H1 (cell line): ENCODE measurements around the gene MAPT. TPM values are rescaled to one million over a fixed set of nuclear protein-coding genes. Genes with fewer than 3 reads are reported as not detected.

Source experiments
- CTCF ChIA-PET: fragments of 300-600 bp; sonication (Branson Sonifier 250); formaldehyde crosslinking; loops from one replicate; lab custom pipeline; 2021; ENCODE audit not compliant: partially characterized antibody; lab: Charles Lee
- POLR2A ChIA-PET: fragments of 300-600 bp; sonication (Branson Sonifier 250); formaldehyde crosslinking; loops from one replicate; lab custom pipeline; 2021; ENCODE audit warnings: inconsistent platforms; ENCODE audit not compliant: partially characterized antibody; lab: Charles Lee
- DNase-seq, 2 experiments: peaks; one replicate each; pipeline versions ENCODE4 v3.0.0 to v3.0.0-alpha.2; 2010 to 2022; ENCODE audit warnings: low spot score in 2 of 2, low read depth in 1 of 2, mixed read lengths in 1 of 2
- FAIRE-seq: peaks from 2 replicates; lab custom pipeline; 2011; peaks lifted over from hg19 to GRCh38; lab: Jason Lieb, UNC
- H2AFZ ChIP-seq: 2 replicates; pipeline ENCODE4 v1.8.1; 2012; ENCODE audit warnings: low read length, inconsistent platforms
- H2AK5ac ChIP-seq: 2 replicates; pipeline ENCODE4 v1.6.1; 2013; ENCODE audit warnings: low read depth, low read length
- H2BK120ac ChIP-seq: replicated peaks from 2 replicates; pipeline ENCODE3; 2013; ENCODE audit warnings: low read depth, low read length, inconsistent platforms
- H2BK12ac ChIP-seq: 2 replicates; pipeline ENCODE4 v1.6.1; 2013; ENCODE audit warnings: low read depth, low read length
- H2BK15ac ChIP-seq: 2 replicates; pipeline ENCODE4 v1.6.1; 2013; ENCODE audit warnings: low read length
- H2BK20ac ChIP-seq: 2 replicates; pipeline ENCODE4 v1.6.1; 2013; ENCODE audit warnings: low read length
- H2BK5ac ChIP-seq: 2 replicates; pipeline ENCODE4 v1.6.1; 2013; ENCODE audit warnings: low read depth, low read length
- H3K14ac ChIP-seq: 2 replicates; pipeline ENCODE4 v1.6.1; 2013; ENCODE audit warnings: inconsistent platforms; ENCODE audit not compliant: insufficient read length
- H3K18ac ChIP-seq: 2 replicates; pipeline ENCODE4 v1.6.1; 2013; ENCODE audit warnings: low read length; ENCODE audit errors: extremely low read depth
- H3K23ac ChIP-seq: 2 replicates; pipeline ENCODE4 v1.6.1; 2013; ENCODE audit warnings: inconsistent platforms; ENCODE audit not compliant: insufficient read length
- H3K23me2 ChIP-seq: 2 replicates; pipeline ENCODE4 v1.6.1; 2013; ENCODE audit warnings: low read depth, low read length
- H3K27ac ChIP-seq: 2 replicates; pipeline ENCODE4 v1.6.1; 2011; ENCODE audit warnings: low read depth, low read length, inconsistent platforms
- H3K27me3 ChIP-seq, 4 experiments: replicated peaks in 1 of 4; 1 replicate in 1 of 4; 2 replicates in 3 of 4; pipeline versions ENCODE4 v1.6.1 to v1.8.1; 2011 to 2013; ENCODE audit warnings: low read length in 3 of 4, mild to moderate bottlenecking in 3 of 4, inconsistent platforms in 2 of 4, mixed read lengths in 2 of 4, moderate library complexity in 1 of 4; ENCODE audit not compliant: control insufficient read depth in 3 of 4, insufficient read depth in 3 of 4; ENCODE audit errors: extremely low read depth in 1 of 4
- H3K36me3 ChIP-seq, 4 experiments: 2 replicates each; pipeline versions ENCODE4 v1.6.1 to v1.8.1; 2011 to 2013; ENCODE audit warnings: mild to moderate bottlenecking in 4 of 4, low read length in 3 of 4, moderate library complexity in 2 of 4, control low read depth in 1 of 4, inconsistent platforms in 1 of 4; ENCODE audit not compliant: insufficient read depth in 4 of 4, control insufficient read depth in 2 of 4
- H3K4ac ChIP-seq: replicated peaks from 2 replicates; pipeline ENCODE3; 2013; ENCODE audit warnings: low read length, low read depth, mixed read lengths, inconsistent platforms; ENCODE audit not compliant: insufficient read length
- H3K4me1 ChIP-seq, 4 experiments: replicated peaks in 1 of 4; 1 replicate in 1 of 4; 2 replicates in 3 of 4; pipeline versions ENCODE4 v1.6.1 to v1.8.1; 2011 to 2013; ENCODE audit warnings: low read length in 3 of 4, inconsistent platforms in 2 of 4, mixed read lengths in 1 of 4; ENCODE audit not compliant: insufficient read depth in 4 of 4, control insufficient read depth in 3 of 4
- H3K4me2 ChIP-seq, 2 experiments: 2 replicates each; pipeline versions ENCODE4 v1.6.1 to v1.8.1; 2011 to 2013; ENCODE audit warnings: low read depth in 2 of 2, low read length in 2 of 2, control low read depth in 1 of 2, inconsistent platforms in 1 of 2, mild to moderate bottlenecking in 1 of 2; ENCODE audit not compliant: insufficient read depth in 1 of 2
- H3K4me3 ChIP-seq, 4 experiments: fragments of 200-600, 300-600 bp in 1 of 4; sonication (generic), shearing (Covaris generic), sonication (Bioruptor Twin) in 1 of 4; 2 replicates each; pipeline versions ENCODE4 v1.5.1 to v1.8.1; 2011 to 2016; ENCODE audit warnings: low read length in 4 of 4, low read depth in 3 of 4, control low read depth in 2 of 4, inconsistent platforms in 2 of 4, mild to moderate bottlenecking in 2 of 4, mixed read lengths in 1 of 4, moderate library complexity in 1 of 4; ENCODE audit not compliant: insufficient read depth in 2 of 4; ENCODE audit errors: extremely low read depth in 1 of 4
- H3K56ac ChIP-seq: replicated peaks from 2 replicates; pipeline ENCODE3; 2013; ENCODE audit warnings: low read depth, mild to moderate bottlenecking, mixed read lengths, low read length, inconsistent platforms; ENCODE audit not compliant: insufficient read length
- H3K79me1 ChIP-seq: 2 replicates; pipeline ENCODE4 v1.6.1; 2013; ENCODE audit warnings: low read depth, low read length, control low read depth
- H3K79me2 ChIP-seq, 2 experiments: 2 replicates each; pipeline versions ENCODE4 v1.6.1 to v1.8.1; 2012 to 2013; ENCODE audit warnings: low read length in 2 of 2, mild to moderate bottlenecking in 2 of 2, inconsistent platforms in 1 of 2; ENCODE audit not compliant: insufficient read depth in 2 of 2, control insufficient read depth in 1 of 2
- H3K9ac ChIP-seq, 4 experiments: replicated peaks in 1 of 4; 1 replicate in 1 of 4; 2 replicates in 3 of 4; pipeline versions ENCODE4 v1.6.1 to v1.8.1; 2011 to 2013; ENCODE audit warnings: low read depth in 3 of 4, low read length in 3 of 4, control low read depth in 2 of 4, mild to moderate bottlenecking in 2 of 4, moderate library complexity in 2 of 4, inconsistent platforms in 1 of 4; ENCODE audit errors: extremely low read depth in 1 of 4
- H3K9me3 ChIP-seq, 2 experiments: 2 replicates each; pipeline versions ENCODE4 v1.6.1 to v1.8.1; 2012 to 2013; ENCODE audit warnings: mild to moderate bottlenecking in 2 of 2, moderate library complexity in 2 of 2, control low read depth in 1 of 2, inconsistent platforms in 1 of 2, low read depth in 1 of 2, low read length in 1 of 2, mixed read lengths in 1 of 2; ENCODE audit not compliant: insufficient read depth in 2 of 2
- H4K20me1 ChIP-seq, 2 experiments: replicated peaks in 1 of 2; 2 replicates each; pipeline versions ENCODE3 to v1.8.1; 2011 to 2013; ENCODE audit warnings: inconsistent platforms in 2 of 2, low read length in 2 of 2, mild to moderate bottlenecking in 1 of 2; ENCODE audit not compliant: insufficient read depth in 2 of 2, control insufficient read depth in 1 of 2
- H4K5ac ChIP-seq: 2 replicates; pipeline ENCODE4 v1.6.1; 2013; ENCODE audit warnings: low read length, low read depth, mixed read lengths, inconsistent platforms; ENCODE audit not compliant: insufficient read length
- H4K8ac ChIP-seq: 2 replicates; pipeline ENCODE4 v1.8.0; 2013; ENCODE audit warnings: mild to moderate bottlenecking, moderate library complexity, low read length, inconsistent platforms; ENCODE audit not compliant: insufficient read depth; ENCODE audit errors: extremely low read depth
- H4K91ac ChIP-seq: replicated peaks from 2 replicates; pipeline ENCODE3; 2013; ENCODE audit warnings: low read length, mixed read lengths, inconsistent platforms; ENCODE audit not compliant: insufficient read length
- CTBP2 ChIP-seq: IDR thresholded peaks from 2 replicates; pipeline ENCODE4 v1.7.0; 2011; ENCODE audit warnings: borderline replicate concordance, mild to moderate bottlenecking, moderate library complexity, mixed read lengths, low read length; ENCODE audit not compliant: insufficient read depth, insufficient read length
- RAD21 ChIP-seq, 2 experiments: IDR thresholded peaks in 1 of 2; conservative IDR thresholded peaks in 1 of 2; 2 replicates each; pipeline ENCODE4 v1.6.1; 2011; ENCODE audit warnings: low read depth in 2 of 2, low read length in 2 of 2, improper control_type of control experiment in 1 of 2, inconsistent platforms in 1 of 2, mild to moderate bottlenecking in 1 of 2, moderate library complexity in 1 of 2
- WGBS, 2 experiments: shearing (Covaris generic) in 1 of 2; methylation state at CpG; one replicate each; pipeline versions ENCODE4 v1.1.6 to v1.1.7; 2013 to 2015; ENCODE audit warnings: low lambda C conversion rate in 2 of 2, mixed read lengths in 2 of 2, inconsistent platforms in 1 of 2, low coverage in 1 of 2, missing lambda C conversion rate in 1 of 2; ENCODE audit not compliant: insufficient replicate concordance in 2 of 2, insufficient coverage in 1 of 2, insufficient read length in 1 of 2; ENCODE audit errors: extremely low coverage in 1 of 2, missing lambda C conversion rate in 1 of 2; 5-methylcytosine and 5-hydroxymethylcytosine counted together
- polyA plus RNA-seq, 7 experiments: library from polyadenylated mRNA; depleted of rRNA in 3 of 7; stranded (reverse) in 5 of 7; unstranded in 2 of 7; fragments of >200 nt in 5 of 7; fragments of 200-250 nt in 2 of 7; gene quantifications; 1 replicate in 5 of 7; 2 replicates in 1 of 7; 4 replicates in 1 of 7; pipeline versions ENCODE4 v1.2.1 to v1.2.3, GENCODE V29; 2011 to 2013; ENCODE audit warnings: missing spikeins in 2 of 7, mixed read lengths in 2 of 7
- total RNA-seq: library from RNA; stranded (reverse); fragmentation: NEBNext Ultra II Directional; extraction: Animal tissue kit (Norgen Biotek cat#: 25700); gene quantifications from 2 replicates; pipeline ENCODE4 v1.2.1, GENCODE V29; 2021

Gene MAPT
- total and polyA plus RNA-seq, 2 of the 8 experiments (the other 6 are each of a cell fraction or from before 2014, with no cell fraction given) = 0.54 to 1.7 TPM

DNA sequence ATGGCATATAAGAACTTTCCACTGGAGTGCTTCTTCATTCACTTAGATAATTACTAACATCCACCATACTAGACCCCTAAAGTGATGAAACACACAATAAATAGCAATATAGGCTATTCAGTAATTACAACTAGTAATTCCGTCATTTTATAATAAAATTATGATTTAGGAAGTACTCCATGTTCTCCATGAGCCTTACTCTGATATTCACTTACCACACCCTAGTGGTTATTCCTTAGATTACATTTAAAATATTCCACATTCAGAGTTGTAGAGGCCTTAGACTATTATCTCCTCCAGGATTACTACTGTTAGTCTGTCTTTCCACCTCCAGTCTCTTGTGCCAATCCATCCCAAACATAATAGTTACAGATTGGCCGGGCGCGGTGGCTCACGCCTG lies 167.1 kb downstream of the MAPT start:
- H3K27me3 ChIP-seq = no peaks in the 10 kb centered on the region
- H3K79me1 ChIP-seq = no peaks in the 10 kb centered on the region; the same call in 1 of the 2 replicates
- WGBS, 2 experiments = 92% methylated on average over 5 of the region's 5 CpGs; no CpG with 5 or more reads in 1 of the 2 experiments
- no peak overlapping the region for H3K56ac ChIP-seq
- H3K4me2 ChIP-seq = no peak overlapping the region
- no peak overlapping the region for H2BK120ac ChIP-seq
- TF ChIP-seq RAD21 (IDR thresholded peaks at IDR 0.05 in 1 of 2, conservative IDR thresholded peaks at IDR 0.05 in 1 of 2; ENCODE audit: low read depth in 2 of 2, low read length in 2 of 2) (0 out of 4 replicates have a peak, but pooled peaks of 1 of the 2 experiments have one; percentile 7), CTBP2 (no peak)
- no peak overlapping the region for H2AFZ ChIP-seq
- H3K4me3 ChIP-seq = no peak overlapping the region
- no peak overlapping the region for H2AK5ac ChIP-seq
- H3K14ac ChIP-seq = no peak overlapping the region
- ChIA-PET POLR2A (no interaction called here), CTCF (interaction anchor here (0.7 to 2.8 kb wide), 5 partner anchors 10 to 37 kb away, joined by 3 to 19 read pairs (median 4); no protein-coding TSS in a partner anchor)
- no peaks in the 10 kb centered on the region; the same call in 1 of the 2 replicates for H3K23me2 ChIP-seq
- H3K79me2 ChIP-seq = peaks cover 0 to 57% of the 10 kb centered on the region in 2 experiments; a peak in 3 of 4 replicates
- DNase-seq (no peak), FAIRE-seq (no peak)
- no peak overlapping the region for H3K9ac ChIP-seq
- H4K91ac ChIP-seq = no peak overlapping the region
- no peak overlapping the region for H3K18ac ChIP-seq
- H4K20me1 ChIP-seq = peaks cover 2% of the 10 kb centered on the region in 2 experiments
- no peak overlapping the region for H2BK20ac ChIP-seq
- no peak overlapping the region for H2BK12ac ChIP-seq
- no peaks in the 10 kb centered on the region for H3K9me3 ChIP-seq
- H3K4ac ChIP-seq = no peak overlapping the region
- H4K8ac ChIP-seq = no peak overlapping the region
- H3K4me1 ChIP-seq = peaks cover 0 to 6% (median 3%) of the 10 kb centered on the region in 4 experiments; a peak in 4 of 7 replicates
- no peak overlapping the region for H2BK15ac ChIP-seq
- H3K23ac ChIP-seq = no peak overlapping the region
- H3K36me3 ChIP-seq = peaks cover 0 to 31% (median 12%) of the 10 kb centered on the region in 4 experiments; a peak in 7 of 8 replicates
- H3K27ac ChIP-seq = no peak overlapping the region
- H2BK5ac ChIP-seq = no peak overlapping the region
- no peak overlapping the region for H4K5ac ChIP-seq
